OCI-LY3 (cell line): ENCODE data around the gene SLC45A2.

Experiments
- CTCF ChIP-seq: fragments of 200-600, 300-600 bp; sonication (generic); IDR thresholded peaks from 2 replicates; pipeline ENCODE4 v1.5.1; 2014; ENCODE audit warnings: antibody characterized with exemption, low read length, low read depth
- EZH2phosphoT487 ChIP-seq: fragments of 200-600 bp; shearing (Covaris generic); IDR thresholded peaks from 2 replicates; pipeline ENCODE4 v1.6.1; 2018; ENCODE audit warnings: antibody characterized with exemption, mixed run types, low read depth

GRCh38 chr5:34022121-34022705 lies 37.7 kb upstream of the SLC45A2 start:
- TF ChIP-seq CTCF, result no peak
- TF ChIP-seq EZH2phosphoT487, result no peak
